ENCODE measurements around the gene KCNC3.
"Not testable (repeated sequence)": the region's sequence is repeated elsewhere in the genome, so short reads cannot be mapped to it uniquely, and the experiment has no call there.

- TF ChIP-seq CTCF (conservative IDR thresholded peaks at IDR 0.05); ZFX (IDR thresholded peaks at IDR 0.05): not testable (repeated sequence)
Measured at GRCh38 chr19:50337031-50337430, 7.9 kb upstream of the KCNC3 start.
